Gastrocnemius medialis (tissue), 4 donors: ENCODE data around the gene BICD2. TPM values are rescaled to one million over a fixed set of nuclear protein-coding genes. Genes with fewer than 3 reads are reported as not detected.

Source experiments
- ATAC-seq, 2 donors: fragments of 150-250 bp; one replicate each; pipeline ENCODE4 v1.9.1; 2016
- DNase-seq, 2 donors: peaks; one replicate each; pipeline ENCODE4 v3.0.0-alpha.2; 2019
- H3K27ac ChIP-seq, 4 donors: fragments of 200-600 bp; sonication (generic); 1 replicate in 1 of 4; 2 replicates in 3 of 4; pipeline ENCODE4 v1.5.1; 2016 to 2018; ENCODE audit warnings: mild to moderate bottlenecking in 2 of 4, moderate library complexity in 1 of 4
- H3K27me3 ChIP-seq, 3 donors: fragments of 200-600 bp; sonication (generic) in 2 of 3; 1 replicate in 1 of 3; 2 replicates in 2 of 3; pipeline versions ENCODE4 v1.5.1 to v1.6.0; 2016 to 2019; ENCODE audit warnings: mild to moderate bottlenecking in 1 of 3, moderate library complexity in 1 of 3
- H3K36me3 ChIP-seq, 2 donors: fragments of 200-600 bp; sonication (generic) in 1 of 2; one replicate each; pipeline ENCODE4 v1.5.1; 2017 to 2018
- H3K4me1 ChIP-seq, 2 donors: fragments of 200-600 bp; sonication (generic) in 1 of 2; one replicate each; pipeline ENCODE4 v1.5.1; 2016 to 2017; ENCODE audit warnings: mild to moderate bottlenecking in 2 of 2
- H3K4me3 ChIP-seq, 4 donors: fragments of 200-600 bp; sonication (generic) in 3 of 4; 1 replicate in 1 of 4; 2 replicates in 3 of 4; pipeline ENCODE4 v1.5.1; 2016 to 2019; ENCODE audit warnings: mild to moderate bottlenecking in 2 of 4
- H3K9me3 ChIP-seq, 3 donors: fragments of 200-600 bp; sonication (generic) in 2 of 3; 1 replicate in 1 of 3; 2 replicates in 2 of 3; pipeline ENCODE4 v1.5.1; 2016 to 2019
- POLR2A ChIP-seq, 2 donors: fragments of 450-650 bp; IDR thresholded peaks; one replicate each; pipeline ENCODE4 v1.6.1; 2017; ENCODE audit warnings: antibody characterized with exemption in 2 of 2, mild to moderate bottlenecking in 2 of 2, moderate library complexity in 2 of 2
- in situ Hi-C, 4 donors: fragments of 200-750 bp; cut with MboI; loops; one replicate each; pipeline versions ENCODE4 v1.15.0 to v1.8.0; 2017; ENCODE audit warnings: low sequenced_read_pairs in 4 of 4
- intact Hi-C: fragments of 100-400 bp; cut with DNase I; formaldehyde crosslinking; loops from one replicate; pipeline ENCODE4 v1.15.1; 2023; ENCODE audit warnings: low total_unique reads
- total RNA-seq, 4 donors: library from RNA; depleted of rRNA; stranded (reverse); fragments of >200 nt; gene quantifications; one replicate each; pipeline versions ENCODE4 v1.1.0 to v1.2.3, GENCODE V29; 2016
- TF ChIP-seq, protein P1 (sequence below), 5 experiments: fragments of 450-650 bp in 3 of 5; fragments of 200-600 bp in 2 of 5; sonication (generic) in 2 of 5; IDR thresholded peaks in 4 of 5; conservative IDR thresholded peaks in 1 of 5; 1 replicate in 4 of 5; 2 replicates in 1 of 5; pipeline ENCODE4 v1.5.1; 2016 to 2019; ENCODE audit warnings: antibody characterized with exemption in 5 of 5, mild to moderate bottlenecking in 3 of 5, moderate library complexity in 3 of 5

The BICD2 gene
- total RNA-seq, 4 donors from 2014 or later: 21.5 to 54.6 (median 38.7) TPM

DNA sequence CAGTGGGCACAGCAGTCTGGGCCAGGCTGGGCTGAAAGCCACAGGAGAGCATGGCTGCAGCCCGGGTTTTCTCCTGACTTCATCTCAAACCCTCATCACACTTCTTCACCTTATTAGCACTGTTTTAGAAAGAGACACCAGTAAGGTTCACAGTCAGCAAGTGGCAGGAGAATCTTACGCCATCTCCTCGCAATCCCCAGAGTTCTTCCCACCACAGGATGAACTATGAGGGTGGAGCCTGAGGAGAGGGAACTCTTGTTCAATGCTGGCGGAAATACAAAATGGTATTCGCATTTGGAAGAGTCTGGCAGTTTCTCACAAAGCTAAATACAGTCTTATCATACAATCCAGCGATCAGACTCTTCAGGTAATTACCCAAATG is 14.7 kb downstream of the BICD2 start:
- ATAC-seq: no peak

DNA sequence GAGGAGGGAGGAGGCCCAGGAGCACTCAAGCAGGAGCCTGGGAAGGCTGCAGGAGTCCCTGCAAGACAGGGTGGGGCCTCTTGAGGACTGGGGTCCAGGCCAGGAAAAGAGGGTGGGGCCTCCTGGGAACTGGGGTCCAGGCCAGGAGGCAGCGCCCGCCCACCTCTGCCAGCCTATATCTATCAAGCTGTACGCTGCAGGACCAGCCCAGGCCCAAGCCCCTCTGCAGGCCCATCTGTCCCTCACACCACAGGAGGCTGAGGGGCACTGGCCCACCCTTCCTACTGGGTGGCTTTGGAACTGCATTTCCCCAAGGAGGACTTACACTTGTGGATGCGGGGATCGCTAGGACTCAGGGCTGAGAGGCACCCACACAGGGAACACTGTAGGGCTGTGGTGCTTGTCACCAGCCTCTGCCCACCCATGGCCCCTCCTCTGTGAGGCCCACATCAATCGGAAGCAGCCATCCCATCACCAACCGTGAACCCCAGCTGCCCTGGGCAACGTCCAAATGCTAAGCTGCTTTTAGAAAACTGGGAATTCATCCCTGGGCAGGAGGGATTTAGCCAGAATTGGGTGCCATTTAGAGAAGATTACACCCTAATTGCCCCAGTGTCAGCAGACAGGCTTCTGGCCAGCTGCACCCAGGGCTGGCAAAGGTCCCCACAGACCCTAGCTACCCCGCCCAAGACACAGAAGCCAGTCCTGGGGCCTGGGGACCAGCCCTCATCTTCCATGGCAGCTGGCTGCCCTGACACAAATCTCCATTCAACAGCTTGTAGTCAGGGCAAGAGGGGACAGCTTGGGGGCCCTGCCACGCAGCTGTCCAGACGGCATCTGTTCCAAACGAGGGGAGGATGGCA is 15.3 kb downstream of the BICD2 start:
- peaks cover 58 to 67% of the 10 kb centered on the region in 2 donors for H3K4me1 ChIP-seq
- no peak for ATAC-seq
- no peaks in the 10 kb centered on the region for H3K36me3 ChIP-seq
- intact Hi-C loops: no loop called here
- DNase-seq: no peak
- no peak overlapping the region for H3K4me3 ChIP-seq
- peak overlapping the region; percentile 1 to 35 (median 16) for H3K27ac ChIP-seq
- in situ Hi-C loops: no loop called here
- H3K9me3 ChIP-seq: no peaks in the 10 kb centered on the region
- no peak for TF ChIP-seq POLR2A (IDR thresholded peaks at IDR 0.05)
- TF ChIP-seq, protein P1, sequence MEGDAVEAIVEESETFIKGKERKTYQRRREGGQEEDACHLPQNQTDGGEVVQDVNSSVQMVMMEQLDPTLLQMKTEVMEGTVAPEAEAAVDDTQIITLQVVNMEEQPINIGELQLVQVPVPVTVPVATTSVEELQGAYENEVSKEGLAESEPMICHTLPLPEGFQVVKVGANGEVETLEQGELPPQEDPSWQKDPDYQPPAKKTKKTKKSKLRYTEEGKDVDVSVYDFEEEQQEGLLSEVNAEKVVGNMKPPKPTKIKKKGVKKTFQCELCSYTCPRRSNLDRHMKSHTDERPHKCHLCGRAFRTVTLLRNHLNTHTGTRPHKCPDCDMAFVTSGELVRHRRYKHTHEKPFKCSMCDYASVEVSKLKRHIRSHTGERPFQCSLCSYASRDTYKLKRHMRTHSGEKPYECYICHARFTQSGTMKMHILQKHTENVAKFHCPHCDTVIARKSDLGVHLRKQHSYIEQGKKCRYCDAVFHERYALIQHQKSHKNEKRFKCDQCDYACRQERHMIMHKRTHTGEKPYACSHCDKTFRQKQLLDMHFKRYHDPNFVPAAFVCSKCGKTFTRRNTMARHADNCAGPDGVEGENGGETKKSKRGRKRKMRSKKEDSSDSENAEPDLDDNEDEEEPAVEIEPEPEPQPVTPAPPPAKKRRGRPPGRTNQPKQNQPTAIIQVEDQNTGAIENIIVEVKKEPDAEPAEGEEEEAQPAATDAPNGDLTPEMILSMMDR (IDR thresholded peaks at IDR 0.05 in 4 of 5, conservative IDR thresholded peaks at IDR 0.05 in 1 of 5): no peak
- H3K27me3 ChIP-seq: no peaks in the 10 kb centered on the region

More for the DNA sequence above, 14.7 kb downstream of the BICD2 start:
- intact Hi-C loops: no loop called here
- H3K36me3 ChIP-seq: no peaks in the 10 kb centered on the region
- TF ChIP-seq POLR2A (IDR thresholded peaks at IDR 0.05): no peak
- TF ChIP-seq, protein P1 (IDR thresholded peaks at IDR 0.05 in 4 of 5, conservative IDR thresholded peaks at IDR 0.05 in 1 of 5): no peak
- no peaks in the 10 kb centered on the region for H3K27me3 ChIP-seq
- in situ Hi-C loops: loop anchor here in 1 of 4 donors (25.0 kb wide), 1 partner anchor 438 kb away; no protein-coding TSS in a partner anchor
- DNase-seq: no peak
- H3K4me1 ChIP-seq: peaks cover 58 to 67% of the 10 kb centered on the region in 2 donors
- H3K27ac ChIP-seq: peak overlapping the region; percentile 1 to 35 (median 16)
- no peak overlapping the region for H3K4me3 ChIP-seq
- no peaks in the 10 kb centered on the region for H3K9me3 ChIP-seq

- H3K4me1 ChIP-seq: peaks cover 58 to 67% of the 10 kb centered on the region in 2 donors
- ATAC-seq: no peak
- TF ChIP-seq POLR2A (IDR thresholded peaks at IDR 0.05): no peak
- TF ChIP-seq, protein P1 (IDR thresholded peaks at IDR 0.05 in 4 of 5, conservative IDR thresholded peaks at IDR 0.05 in 1 of 5): no peak
These were observed 16.5 kb downstream of the BICD2 start for GRCh38 chr9:92748233-92748497.

DNA sequence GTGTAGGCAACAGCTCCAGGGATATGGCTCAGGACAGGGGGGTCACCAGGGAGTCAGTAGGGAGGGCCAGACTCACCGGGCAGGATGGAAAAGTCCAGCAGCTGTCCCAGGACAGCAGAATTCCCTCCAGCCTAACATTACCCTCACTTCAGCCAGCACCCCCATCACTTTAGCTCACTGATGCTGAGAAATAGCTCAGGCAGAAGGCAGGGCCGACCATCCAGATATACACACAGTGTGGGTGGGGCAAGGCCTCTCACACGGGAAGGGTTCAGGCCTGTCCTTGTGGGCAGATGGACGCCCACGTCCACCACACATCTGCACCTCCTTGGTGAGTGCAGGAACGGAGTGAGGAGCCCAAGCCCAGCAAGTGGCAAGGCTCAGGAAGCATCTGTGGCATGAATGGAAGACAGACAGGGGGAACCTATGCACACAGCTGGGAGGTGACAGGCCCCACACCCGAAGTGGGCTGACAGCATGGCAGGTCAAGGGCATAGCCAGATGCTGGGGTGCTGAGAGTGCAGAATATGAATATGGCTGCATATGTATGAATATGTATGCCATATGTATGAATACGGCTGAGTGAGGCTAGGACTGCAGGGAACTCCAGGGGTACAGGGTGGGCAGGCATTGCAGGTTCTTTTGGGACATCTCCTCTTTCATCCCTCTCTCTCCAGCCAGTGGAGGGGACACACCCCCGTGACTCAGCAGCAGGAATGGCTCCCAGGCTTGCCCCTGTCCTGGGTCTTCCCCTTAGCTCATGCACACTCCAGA is 17.0 kb downstream of the BICD2 start:
- no peak for TF ChIP-seq POLR2A (IDR thresholded peaks at IDR 0.05)
- TF ChIP-seq, protein P1 (IDR thresholded peaks at IDR 0.05 in 4 of 5, conservative IDR thresholded peaks at IDR 0.05 in 1 of 5): no peak
- Histone ChIP-seq H3K27me3 (no peaks in the 10 kb centered on the region), H3K4me1 (peaks cover 57 to 61% of the 10 kb centered on the region in 2 donors), H3K9me3 (no peaks in the 10 kb centered on the region), H3K4me3 (no peak overlapping the region), H3K27ac (peak overlapping the region; percentile 37 to 61 (median 42)), H3K36me3 (no peaks in the 10 kb centered on the region)
- intact Hi-C loops (no loop called here), in situ Hi-C loops (no loop called here)
- no peak for ATAC-seq
- DNase-seq: no peak

More at GRCh38 chr9:92748233-92748497, 16.5 kb downstream of the BICD2 start:
- Histone ChIP-seq H3K27me3 (no peaks in the 10 kb centered on the region), H3K9me3 (no peaks in the 10 kb centered on the region), H3K27ac (no peak overlapping the region), H3K4me3 (no peak overlapping the region), H3K36me3 (no peaks in the 10 kb centered on the region)
- intact Hi-C loops (no loop called here), in situ Hi-C loops (no loop called here)
- DNase-seq: no peak
